ENCODE results near the gene OSBPL10.

GRCh38 chr3:31688984-31689383 is 292.1 kb downstream of the OSBPL10 start:
- TF ChIP-seq POLR2A (IDR thresholded peaks at IDR 0.05), result no peak
- TF ChIP-seq, protein P1, sequence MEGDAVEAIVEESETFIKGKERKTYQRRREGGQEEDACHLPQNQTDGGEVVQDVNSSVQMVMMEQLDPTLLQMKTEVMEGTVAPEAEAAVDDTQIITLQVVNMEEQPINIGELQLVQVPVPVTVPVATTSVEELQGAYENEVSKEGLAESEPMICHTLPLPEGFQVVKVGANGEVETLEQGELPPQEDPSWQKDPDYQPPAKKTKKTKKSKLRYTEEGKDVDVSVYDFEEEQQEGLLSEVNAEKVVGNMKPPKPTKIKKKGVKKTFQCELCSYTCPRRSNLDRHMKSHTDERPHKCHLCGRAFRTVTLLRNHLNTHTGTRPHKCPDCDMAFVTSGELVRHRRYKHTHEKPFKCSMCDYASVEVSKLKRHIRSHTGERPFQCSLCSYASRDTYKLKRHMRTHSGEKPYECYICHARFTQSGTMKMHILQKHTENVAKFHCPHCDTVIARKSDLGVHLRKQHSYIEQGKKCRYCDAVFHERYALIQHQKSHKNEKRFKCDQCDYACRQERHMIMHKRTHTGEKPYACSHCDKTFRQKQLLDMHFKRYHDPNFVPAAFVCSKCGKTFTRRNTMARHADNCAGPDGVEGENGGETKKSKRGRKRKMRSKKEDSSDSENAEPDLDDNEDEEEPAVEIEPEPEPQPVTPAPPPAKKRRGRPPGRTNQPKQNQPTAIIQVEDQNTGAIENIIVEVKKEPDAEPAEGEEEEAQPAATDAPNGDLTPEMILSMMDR (IDR thresholded peaks at IDR 0.05), result no peak

Measured in prostate gland (tissue), 2 donors.